Medulla oblongata (tissue), 1 donor: ENCODE results near the gene SEL1L.
A peak's percentile ranks its signal among the peaks of the same experiment; 100 is the strongest.
"Not testable (repeated sequence)": the region's sequence is repeated elsewhere in the genome, so short reads cannot be mapped to it uniquely, and the experiment has no call there.

Source experiments
- DNase-seq: peaks from one replicate; pipeline ENCODE4 v3.0.0-alpha.2; 2015; ENCODE audit errors: extremely low spot score

The SEL1L gene

GRCh38 chr14:81474685-81475324, 58.8 kb downstream of the SEL1L start:
- no peak for DNase-seq

- no peak for DNase-seq
These were observed 59.5 kb downstream of the SEL1L start for GRCh38 chr14:81474148-81474492.

- no peak for DNase-seq
These were observed 60.1 kb downstream of the SEL1L start for GRCh38 chr14:81473456-81474147.

GRCh38 chr14:81472096-81472800, 61.4 kb downstream of the SEL1L start:
- no peak for DNase-seq

- DNase-seq: no peak
These were observed 62.6 kb downstream of the SEL1L start for GRCh38 chr14:81471062-81471461.

GRCh38 chr14:81470557-81470826, 63.2 kb downstream of the SEL1L start:
- DNase-seq: not testable (repeated sequence)

- no peak for DNase-seq
These were observed 66.8 kb downstream of the SEL1L start for GRCh38 chr14:81466854-81467253.

GRCh38 chr14:81465507-81466228, 68.0 kb downstream of the SEL1L start:
- no peak for DNase-seq

- not testable (repeated sequence) for DNase-seq
These were observed 68.7 kb downstream of the SEL1L start for GRCh38 chr14:81465003-81465392.

GRCh38 chr14:81464253-81465002, 69.2 kb downstream of the SEL1L start:
- peak; percentile 92 for DNase-seq

- not testable (repeated sequence) for DNase-seq
These were observed 71.3 kb downstream of the SEL1L start for GRCh38 chr14:81462356-81462755.

GRCh38 chr14:81459912-81460311, 73.7 kb downstream of the SEL1L start:
- DNase-seq: no peak

GRCh38 chr14:81458352-81458751, 75.3 kb downstream of the SEL1L start:
- no peak for DNase-seq

- DNase-seq: no peak
These were observed 78.3 kb downstream of the SEL1L start for GRCh38 chr14:81455390-81455789.

GRCh38 chr14:81454572-81455218, 79.0 kb downstream of the SEL1L start:
- no peak for DNase-seq

GRCh38 chr14:81453166-81453766, 80.4 kb downstream of the SEL1L start:
- peak; percentile 88 for DNase-seq

GRCh38 chr14:81452341-81453133, 81.1 kb downstream of the SEL1L start:
- DNase-seq: no peak

- no peak for DNase-seq
These were observed 82.7 kb downstream of the SEL1L start for GRCh38 chr14:81450976-81451375.

- no peak for DNase-seq
These were observed 83.5 kb downstream of the SEL1L start for GRCh38 chr14:81450100-81450531.

- DNase-seq: no peak
These were observed 84.1 kb downstream of the SEL1L start for GRCh38 chr14:81449576-81449975.
